T-helper 2 cell (primary cell): ENCODE measurements around the gene APCDD1L.

Experiments used
- DNase-seq, 5 experiments: peaks; one replicate each; pipeline versions ENCODE4 v3.0.0 to v3.0.0-alpha.2; 2012 to 2022
- total RNA-seq, 2 donors: gene quantifications; one replicate each; lab custom pipeline; 2026; lab: John Stamatoyannopoulos, UW

The APCDD1L gene
- 0 reads per million in 2 donors for total RNA-seq

DNA sequence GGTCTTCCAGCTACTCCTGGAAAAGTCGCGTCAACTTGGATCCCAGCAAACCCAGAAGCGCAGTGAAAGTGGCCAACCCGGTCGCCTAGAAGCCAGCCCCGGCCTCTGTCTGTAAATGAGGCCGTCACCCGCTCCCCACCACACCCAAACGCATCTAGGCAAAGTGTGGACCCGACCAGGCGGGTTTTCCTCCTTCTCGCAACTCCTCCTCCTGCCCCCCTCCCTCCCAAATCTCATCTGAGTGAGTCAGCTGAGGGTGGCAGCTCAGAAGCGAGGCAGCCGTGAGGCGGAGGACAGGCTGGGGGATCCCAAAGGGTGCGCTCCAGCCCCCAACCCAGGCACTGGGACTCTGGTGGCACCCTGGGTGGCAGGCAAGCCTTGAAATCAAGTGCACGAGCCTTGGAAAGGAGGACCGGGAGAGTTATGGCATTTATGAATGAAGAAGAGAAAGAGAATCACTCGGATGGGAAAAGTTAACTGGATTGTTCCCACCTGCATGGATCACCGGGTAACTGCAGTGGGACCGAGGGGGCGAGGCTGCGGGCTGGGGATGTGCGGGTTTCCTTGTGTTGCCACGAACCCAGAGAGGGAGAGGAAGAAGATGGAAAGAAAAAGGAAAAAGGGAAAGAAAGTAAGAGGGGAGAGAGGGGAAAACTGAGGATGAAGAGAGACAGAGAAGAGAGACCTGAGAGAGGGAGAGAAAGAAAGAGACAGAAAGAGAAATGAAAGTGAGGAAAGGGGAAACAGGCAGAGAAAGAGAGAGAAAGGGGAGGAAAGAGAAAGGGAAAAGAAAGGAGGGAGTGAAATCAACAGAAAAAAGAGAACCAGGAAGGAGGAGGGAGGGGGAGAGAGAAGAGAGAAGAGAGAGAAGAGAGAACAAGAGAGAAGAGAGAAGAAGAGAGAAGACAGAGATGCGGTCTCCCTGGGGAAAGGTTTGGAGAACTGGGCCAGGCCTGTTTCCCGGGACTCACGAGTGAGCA lies at the start of gene APCDD1L:
TSS of gene APCDD1L (minus strand) at position 167 of the 980 bp plus-strand sequence. CDS start 692 bp downstream, outside the sequence.
- no peak for DNase-seq

DNA sequence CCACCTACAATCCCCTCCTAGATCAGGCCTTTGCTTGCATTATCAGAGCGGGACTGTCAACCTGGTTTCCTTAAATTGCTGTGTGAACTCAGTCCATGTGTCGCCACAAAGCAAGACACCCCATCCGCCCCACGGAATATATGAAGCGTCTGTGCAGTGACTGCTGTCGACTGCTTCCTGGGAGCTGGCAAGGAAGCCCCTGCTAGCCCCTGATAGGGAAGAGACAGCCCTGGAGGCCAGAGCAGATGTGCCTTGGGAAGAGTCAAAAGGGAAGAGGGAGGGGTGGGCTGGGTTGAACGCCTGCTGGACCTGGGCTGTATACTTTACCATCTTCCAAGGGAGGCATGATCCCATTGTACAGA lies 44.1 kb upstream of the APCDD1L start:
- DNase-seq: no peak

DNA sequence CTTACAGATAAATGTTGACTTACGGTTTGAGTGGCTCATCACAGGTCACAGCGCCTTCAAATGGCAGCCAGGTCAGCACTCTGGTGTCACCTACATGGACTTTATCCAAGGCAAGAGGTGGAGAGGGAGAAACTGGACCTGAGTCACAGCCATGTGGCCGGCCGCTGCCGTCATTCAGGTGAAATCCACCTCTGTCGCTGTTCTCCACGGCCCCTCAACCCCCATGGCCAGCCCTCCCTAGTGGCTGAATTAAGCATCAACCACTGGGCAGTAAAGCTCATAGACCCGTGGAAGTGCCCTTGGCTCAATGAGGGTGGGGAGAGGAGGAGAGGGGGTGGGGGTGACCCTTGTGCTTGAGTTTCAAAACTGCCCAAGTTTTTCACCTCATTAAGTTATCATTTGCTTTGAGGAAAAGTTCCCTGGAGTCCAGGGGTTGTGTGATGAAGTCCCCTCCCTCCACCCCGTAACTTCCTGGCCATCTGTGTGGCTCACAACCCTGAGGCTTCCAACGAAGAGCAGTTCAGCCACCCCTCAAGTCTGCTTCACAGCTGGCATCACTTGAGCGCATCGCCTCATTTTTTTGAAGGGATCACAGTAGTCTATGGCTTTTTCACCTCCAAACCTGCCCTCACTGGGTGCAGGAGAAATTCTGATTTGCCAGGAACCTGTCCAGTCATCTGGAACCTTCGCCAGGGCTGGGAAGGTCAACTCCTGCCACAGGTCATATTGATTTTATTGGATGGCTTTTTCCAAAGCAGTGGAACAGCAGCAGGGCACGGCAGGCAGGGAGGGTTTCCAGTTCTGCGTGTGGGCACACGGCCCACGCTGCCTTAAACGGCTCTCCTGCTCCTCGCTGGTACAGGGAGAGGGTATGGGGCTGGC lies 43.5 kb upstream of the APCDD1L start:
- DNase-seq: no peak

DNA sequence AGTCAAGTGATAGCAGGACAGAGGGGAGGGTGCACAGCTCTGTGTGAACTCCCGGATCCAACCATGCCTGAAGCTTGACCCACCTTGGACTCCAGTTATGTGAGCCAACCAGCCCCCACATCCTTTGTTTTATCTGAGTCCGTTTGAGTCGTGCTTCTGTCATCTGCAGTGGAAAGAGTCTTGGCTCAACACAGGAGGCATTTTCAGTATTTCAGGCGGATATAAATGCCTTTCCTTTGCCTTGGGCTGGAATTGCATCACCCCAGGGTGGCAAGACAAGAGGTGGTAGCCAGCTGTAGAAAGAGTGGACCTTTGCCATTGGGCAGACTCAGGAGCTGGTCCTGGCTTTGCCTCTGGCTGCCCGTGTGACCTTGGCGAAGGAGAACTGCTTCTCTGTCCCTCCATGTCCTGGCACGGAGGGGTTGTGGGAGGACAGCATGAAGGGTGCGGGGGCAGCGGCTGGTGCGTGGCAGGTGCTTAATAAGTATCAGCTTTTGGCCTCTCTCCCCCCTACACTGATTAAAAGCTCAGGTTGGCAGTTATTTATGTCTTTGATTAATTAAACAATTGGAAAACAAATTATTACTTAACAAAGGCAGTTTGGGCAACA lies 42.6 kb upstream of the APCDD1L start:
- no peak for DNase-seq

DNA sequence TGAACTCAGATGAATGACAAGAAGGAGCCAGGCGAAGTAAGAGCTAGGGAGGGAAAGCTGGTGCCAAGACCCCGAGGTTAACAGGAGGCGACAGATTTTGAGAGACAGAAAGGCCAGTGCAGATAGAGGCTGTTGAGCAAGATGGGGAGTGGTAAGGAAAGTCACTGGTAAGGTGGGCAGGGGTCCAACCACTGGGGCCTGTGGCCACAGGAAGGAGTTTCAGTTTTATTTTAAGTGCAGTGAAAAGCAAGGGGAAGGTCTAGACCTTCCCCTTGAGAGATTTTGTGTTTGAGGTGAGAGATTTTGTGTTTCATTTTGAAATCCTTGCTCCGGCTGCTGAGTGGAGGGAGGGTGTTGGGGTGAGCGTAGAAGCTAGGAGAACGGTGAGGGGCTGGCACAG lies 41.8 kb upstream of the APCDD1L start:
- DNase-seq: no peak

DNA sequence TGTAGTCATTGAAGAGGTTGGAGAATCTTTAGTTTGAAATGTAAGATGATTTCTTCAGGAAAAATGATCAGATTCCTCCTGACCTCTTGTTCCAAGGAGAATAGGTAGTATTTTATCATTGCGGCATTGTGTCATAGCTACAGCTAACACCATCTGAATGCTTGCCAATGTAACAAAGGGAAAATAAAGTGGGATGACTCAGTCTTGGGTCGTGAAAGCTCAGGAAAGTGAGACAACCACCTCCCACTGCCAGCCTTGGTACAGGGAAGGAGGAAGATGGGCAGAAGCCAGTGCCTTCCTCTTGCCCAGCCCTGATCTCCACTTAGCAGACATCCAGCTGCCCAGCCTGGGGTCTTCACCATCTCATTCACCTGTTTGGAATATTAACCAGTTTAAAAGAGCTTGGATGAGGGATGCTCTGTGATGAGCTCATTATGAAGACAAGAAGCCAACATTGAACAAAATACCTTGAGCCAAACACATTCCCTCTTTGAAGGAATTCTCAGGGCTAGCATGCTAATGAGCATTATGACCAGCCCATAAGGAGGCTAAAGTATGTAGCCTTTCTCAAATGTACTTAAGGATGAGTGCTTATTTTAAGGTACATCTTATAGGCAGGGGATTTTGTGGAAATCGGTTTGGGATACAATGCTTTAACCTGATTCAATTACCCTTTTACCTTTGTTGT lies 40.0 kb upstream of the APCDD1L start:
- DNase-seq: no peak

DNA sequence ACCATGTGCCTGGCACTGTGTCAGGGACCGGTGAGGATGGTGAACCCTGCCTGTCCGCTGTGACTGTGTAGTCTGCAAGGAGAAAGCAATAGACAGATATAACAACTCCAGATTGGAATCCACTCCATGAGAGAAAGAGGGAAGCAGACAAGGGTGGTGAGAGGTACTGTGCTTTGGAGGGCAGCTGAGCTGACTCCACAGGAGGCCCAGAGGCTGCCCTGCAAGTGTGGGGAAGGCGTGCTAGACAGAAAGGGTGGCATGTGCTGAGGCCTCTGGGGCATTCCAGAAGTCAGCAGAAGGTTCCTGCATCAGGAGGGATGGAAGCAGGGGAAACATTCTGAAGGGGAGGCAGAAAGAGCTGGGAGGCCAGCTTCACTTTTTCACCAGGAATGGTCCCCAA lies 39.3 kb upstream of the APCDD1L start:
- DNase-seq: no peak

DNA sequence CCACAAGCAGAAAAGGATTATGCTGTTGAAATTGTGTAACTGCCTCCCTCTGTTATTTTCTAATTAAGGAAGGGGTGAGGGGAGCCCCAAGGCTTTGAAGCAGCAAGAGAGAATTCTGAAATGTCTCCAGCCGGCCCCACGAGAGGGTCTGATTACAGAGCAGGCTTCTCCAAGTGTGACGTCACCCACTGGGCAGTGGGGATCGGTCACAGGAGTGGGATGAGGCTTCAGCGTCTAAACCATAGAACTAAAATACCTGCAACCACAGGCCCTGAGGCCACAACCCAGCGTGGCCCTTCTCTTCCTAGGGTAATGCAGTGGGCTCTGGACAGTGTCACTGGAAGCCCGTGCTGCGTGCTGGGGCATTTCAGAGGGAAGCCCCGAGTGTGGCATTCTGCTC lies 38.6 kb upstream of the APCDD1L start:
- no peak for DNase-seq

DNA sequence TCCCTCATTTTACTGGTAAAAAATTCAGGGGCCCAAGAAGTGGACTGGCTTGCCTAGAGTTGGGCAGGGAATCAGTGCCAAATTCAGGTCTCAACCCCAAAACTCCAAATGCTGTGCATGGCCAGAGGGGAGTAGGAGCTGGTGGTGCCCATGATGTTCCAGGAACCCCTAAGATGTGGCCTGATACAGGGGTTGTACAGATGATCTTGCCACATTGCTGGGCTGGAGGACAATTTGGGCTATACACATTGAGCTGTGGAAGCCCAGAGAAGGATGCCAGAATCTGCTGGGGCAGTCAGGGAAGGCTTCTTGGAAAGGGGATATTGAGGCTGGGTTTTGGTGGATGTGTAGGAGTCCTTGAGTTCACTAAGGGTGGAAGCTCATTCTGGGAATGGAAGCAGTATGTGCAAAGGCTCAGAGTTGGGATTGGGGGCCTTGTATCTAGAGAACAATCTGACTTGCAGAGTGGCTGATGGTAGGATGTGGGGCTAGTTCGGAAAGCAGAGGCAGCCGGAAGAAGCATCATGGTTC lies 38.0 kb upstream of the APCDD1L start:
- no peak for DNase-seq

DNA sequence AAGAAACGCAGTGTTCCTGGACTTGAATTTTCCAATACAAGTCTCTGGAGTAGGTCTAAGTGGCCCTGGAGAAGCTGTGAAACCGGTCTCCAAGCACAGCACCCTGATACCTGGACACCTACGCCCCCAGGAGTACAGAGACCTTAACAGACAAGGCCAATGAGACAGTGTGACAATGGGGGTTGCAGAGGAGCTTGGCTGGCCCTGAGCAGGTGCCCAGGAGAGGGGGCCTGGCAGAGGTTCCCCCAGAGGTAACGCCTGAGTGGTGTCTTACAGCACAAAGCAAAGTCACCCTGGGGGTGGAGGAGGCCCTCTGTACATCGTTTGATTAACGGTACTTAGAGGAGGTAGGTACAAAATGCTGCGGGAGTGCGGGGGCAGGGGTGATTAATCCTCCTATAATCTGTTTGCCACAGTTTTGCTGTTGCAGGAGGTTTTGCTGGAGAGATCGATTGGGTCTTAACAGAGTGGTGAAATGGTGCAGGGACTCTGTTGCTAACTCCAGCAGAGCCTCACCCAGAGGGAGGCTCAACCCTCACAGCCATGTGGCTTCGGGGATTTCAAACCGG lies 37.3 kb upstream of the APCDD1L start:
- DNase-seq: no peak

DNA sequence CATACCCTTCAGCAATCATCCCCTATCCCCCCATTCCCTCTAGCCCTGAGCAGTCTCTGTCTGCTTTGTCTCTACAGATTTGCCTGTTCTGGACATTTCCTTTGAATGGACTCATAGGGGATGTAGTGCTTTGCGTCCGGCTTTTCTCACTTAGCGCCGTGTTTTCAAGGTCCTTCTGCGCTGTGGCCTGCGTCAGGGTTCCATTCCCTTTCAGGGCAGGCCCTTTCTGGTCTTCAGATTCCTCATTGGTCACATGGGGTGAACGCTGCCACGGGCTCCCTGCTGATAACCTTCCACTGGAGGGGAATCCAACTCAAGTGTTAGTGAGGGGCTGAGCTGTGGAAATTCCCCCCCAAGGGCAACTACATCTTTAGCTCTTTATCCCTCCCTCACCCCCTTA lies 36.4 kb upstream of the APCDD1L start:
- DNase-seq: no peak

DNA sequence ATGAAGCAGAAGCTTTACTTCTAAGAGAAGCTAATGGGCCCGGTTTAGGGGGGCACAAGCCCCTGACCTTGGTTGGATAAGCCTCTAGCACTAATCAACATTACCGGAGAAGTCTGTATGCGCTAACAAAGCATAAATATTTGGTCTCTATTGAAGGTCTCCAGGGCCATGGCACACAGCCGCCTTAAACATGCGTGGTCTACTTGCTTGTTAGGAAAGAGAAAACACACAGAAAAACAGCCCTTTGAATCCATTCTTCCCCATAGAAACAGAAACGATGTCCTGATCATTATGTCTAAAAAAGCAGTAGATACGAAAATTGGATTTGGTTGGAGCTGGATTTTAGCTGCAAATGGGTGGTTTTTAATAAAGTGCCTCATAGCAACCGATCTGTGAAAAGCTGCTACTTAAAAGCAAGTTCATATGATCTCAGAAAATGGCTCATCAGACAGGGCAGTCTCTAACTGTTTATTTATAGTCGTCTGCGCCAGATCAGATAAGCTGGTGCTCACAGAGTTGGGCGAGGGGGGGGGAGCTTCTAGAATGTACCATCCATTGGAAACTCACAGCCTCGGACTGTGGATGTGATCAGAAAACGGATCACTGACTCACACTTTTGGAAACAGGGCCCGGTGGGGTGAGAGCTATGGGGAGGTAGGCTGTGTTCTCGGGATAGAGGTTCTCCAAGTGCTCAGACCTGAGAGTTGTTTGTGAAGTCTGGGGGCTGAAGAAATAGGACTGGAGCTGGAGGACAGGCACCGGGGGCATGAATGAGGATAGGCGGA lies 35.3 kb upstream of the APCDD1L start:
- no peak for DNase-seq

DNA sequence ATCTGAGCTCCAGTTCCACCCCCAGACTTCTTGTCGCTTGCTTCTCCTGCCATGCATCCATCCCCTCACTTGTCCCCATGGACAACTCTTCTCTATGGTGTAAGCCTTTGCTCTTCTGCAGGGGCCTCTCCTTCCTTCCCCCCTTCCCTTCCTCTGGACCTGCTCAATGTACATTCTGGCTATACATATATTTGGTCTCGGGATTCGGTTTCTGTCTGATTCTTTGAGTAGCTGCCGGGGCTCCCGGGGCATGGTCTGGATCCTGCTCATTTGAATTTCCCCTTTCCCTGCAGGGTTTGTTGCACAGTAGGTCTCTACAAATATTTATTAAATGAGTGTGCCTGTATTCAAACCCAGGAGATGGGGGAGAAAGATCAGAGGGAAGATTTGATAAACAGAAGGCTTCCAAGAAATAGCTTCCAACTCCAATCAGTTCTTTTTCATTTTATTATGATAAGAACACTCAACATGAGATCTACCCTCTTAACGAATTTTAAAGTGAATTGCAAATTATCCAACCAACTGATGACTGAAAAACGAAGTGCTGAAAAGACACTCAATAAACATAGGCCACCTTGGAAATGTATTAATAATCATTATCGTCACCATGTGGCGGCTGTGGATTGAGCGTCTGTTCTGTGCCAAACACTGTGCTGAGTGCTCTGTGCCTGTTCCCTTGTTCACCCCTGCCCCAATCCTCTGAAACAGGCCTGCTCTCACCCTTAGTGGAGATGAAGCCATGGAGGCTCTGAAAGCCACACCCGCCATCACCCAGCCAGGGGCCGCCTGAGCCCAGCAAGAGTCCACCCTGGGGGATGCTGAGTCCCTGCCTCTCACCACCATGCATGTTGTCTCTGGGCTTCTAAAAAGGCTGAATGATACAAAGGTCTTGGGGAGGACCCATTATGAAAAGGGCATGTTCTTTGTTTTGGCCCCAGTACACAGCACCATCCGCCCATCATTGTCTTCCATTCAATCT lies 34.3 kb upstream of the APCDD1L start:
- DNase-seq: no peak

DNA sequence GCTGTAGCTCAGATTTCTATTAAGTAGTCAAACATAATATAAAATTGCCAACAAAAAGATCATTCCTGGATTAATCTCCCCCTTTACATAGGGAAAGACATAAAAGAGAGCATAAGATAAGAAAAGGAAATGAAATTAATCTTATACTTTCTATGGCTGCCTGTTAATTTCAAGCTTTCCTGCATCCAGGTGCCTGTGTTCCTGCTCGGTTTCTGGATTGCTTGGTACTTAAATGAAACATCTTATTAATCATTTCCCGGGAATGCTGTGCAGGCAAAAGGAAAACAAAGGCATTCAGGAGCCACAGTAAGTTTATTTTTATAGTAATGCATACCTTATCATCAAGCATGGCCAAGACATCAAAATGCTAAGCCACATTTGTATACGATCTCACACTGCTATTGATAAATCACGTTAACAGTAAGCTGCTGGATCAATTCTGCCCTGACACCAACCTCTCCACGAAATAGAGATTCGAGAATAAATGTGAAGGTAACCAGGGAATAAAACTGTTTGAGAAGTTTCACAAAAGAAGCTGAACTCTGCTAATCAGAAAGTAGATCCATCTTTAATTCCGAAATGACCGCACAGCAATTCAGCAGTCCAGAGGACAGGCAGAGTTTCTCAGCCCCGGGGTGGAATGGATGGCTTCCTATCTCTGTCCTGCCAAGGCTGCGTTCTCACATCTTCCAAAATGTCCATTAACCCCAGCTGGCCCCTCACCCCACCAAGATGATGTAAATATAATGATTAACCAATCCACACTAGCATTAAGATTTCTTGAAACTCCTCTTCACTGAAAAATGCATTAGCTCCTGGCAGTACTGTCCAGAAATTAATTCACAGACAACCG lies 32.6 kb upstream of the APCDD1L start:
- no peak for DNase-seq

DNA sequence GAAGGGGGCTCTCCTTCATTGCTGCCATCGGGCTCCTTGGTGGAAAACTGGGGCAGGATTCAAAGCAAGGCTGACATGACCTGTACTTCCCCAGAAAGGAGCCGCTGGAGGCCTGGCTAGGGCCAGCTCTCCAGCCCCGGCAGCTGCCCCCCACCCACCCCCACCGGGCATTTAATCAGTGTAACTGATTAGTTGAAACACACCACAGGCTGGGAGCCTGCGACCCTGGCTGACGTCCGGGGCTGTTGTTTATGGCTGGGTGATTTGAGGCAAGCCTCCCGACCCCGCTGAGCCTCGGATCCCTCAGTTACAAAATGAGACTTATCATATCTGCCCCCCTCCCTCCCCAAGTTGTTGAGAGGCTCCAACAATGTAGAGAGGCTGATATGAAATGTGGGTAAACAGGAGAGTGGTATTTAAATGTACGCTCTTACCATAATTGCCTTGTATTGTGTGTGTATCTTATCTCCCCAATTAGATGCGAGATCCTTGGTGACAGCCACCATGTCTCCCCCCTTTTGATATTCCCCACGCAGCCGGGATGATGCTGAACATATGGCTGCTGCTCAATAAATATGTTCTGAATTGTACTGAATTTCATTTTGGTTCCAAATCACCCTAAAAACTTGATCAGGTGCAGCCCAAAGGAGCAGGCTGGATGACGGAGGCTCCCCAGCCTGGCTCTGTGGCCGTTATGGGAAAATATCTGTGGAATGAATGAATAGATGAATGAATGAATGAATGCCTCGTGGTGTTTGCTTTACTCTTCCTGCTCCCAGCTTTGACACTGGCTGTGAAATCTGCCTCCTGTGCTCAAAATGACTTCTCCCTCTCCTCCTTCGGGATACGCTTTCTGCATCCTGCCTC lies 31.8 kb upstream of the APCDD1L start:
- no peak for DNase-seq

DNA sequence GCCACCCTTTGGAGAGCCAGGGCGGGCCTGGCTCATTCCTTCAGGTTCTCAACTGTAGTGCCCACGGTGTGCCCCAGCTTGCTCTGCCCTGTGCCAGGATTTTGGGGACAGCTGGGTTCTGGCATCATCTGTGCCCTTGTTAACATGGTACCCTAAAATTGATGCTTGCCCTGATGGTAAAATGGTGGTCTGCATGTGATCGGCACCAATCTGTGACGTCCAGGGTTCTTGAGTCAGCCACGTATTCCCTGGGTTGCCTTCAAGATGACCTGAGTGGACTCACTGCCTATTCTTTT lies 31.2 kb upstream of the APCDD1L start:
- no peak for DNase-seq

DNA sequence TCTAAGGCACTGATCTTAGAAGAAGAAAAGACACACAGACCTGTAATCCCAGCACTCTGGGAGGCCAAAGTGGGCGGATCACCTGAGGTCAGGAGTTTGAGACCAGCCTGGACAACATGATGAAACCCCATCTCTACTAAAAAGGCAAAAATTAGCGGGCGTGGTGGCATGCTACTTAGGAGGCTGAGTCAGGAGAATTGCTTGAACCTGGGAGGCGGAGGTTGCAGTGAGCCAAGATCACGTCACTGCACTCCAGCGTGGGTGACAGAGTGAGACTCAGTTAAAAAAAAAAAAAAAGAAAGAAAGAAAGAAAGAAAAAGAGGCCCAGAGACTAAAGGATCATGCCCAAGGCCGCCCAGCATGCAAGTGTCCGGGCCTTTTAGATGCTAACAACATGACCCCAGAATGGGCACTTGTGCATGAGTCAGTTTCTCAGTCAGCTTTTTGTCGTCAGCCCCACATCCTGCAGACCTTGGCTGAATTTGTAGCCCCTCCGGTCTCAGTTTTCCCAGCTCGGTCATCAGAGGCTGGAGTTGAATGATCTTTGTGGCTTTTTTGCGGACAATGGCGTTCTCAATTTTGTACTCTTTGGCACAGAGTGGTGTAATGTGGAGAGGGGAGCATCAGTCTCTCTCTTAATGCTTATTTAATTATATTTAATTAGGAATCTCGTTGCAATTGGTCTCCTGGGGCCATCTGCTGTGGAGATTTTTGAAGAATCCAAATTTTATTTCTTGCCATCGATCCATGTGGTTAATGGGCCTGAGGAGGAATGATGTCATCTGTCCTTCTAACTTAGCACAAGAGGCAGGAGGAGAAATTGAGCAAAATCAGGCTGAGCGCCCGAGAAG lies 30.6 kb upstream of the APCDD1L start:
- DNase-seq: no peak
